ENCODE results near the gene MLIP.

The MLIP gene

GRCh38 chr6:54098450-54099044, 12.7 kb upstream of the MLIP start:
- no peak for DNase-seq

DNA sequence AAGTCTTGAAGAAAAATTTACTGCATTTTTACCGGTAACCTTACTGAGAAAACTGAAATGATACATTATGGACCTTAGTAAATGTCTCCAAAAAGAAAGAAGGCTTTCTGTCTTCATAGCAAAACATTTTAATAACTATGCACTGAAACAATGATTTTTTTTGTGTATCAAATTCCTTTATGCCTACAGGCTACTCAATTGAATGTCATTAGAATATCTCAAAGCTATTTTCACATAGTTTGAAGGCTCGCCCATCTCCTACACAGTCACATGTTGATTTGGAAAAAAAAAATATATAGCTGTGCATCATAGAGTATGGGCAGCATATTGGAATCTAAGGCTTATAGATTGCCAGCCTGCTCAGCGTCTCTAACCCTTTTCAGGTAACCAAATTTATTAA, 12.0 kb upstream of the MLIP start:
- DNase-seq = no peak

DNA sequence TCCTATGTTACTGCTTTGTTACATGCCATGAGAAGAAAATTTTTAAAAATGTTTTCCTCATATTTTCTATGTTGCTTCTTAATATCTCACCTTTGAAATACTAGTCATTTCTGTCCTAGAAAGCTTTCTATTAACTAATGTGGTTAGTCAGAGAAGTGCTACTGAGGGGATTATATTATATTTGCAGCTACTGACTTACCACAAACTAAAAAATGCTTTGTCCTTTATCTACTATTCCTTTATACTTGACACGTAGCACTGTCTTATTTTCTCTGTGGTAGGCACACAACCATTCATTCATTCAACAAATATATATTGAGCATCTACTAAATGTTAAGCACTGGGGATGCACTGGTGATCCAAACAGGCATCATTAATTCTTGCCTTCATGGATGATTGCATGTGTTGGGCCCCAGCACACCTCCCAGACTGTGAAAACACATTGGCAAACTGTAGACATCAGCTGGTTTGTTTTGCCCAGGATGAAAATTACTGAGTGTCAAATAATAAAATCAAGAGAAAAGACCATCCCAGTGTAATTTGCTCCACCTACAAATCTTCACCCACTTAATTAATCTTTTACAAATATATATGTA, 10.7 kb upstream of the MLIP start:
- DNase-seq = no peak

DNA sequence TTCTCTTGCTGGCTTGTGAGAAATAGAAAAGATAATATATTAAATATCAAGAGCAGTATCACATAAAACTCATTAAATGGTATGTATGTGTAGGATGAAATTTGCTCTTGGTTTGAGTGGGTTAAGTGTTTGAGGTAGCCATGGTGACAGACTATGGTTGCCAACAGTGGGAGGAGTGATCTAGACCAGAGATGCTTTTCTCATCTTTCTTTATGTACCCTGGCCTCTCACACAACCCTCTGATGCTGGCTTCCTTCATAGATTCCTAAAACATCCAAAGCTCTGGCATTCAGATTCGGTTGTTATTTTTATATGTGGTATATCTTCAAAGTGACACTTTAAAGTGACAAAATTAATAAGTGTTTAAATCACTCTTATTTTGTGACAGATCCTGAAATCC, 9.0 kb upstream of the MLIP start:
- no peak for DNase-seq

- no peak for DNase-seq
Measured at GRCh38 chr6:54103497-54103896, 7.7 kb upstream of the MLIP start.

DNA sequence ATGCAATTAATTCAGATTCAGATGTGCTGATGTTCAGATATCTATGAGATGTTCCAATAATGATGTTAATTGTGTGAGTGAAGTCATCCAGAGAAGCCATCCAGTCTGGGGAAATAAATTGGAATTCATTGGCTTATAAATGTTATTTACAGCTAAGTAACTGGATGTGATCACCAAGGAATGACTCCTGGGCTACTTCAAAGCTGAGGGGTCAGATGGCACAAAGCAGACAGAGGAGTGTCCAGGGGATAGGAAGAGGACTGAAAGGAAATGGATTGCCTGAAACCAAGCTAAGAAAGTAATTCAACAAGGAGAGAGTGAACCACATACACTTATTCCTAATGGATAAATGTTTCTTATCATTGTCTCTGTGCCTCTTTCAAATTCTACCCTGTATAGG, 4.5 kb upstream of the MLIP start:
- no peak for DNase-seq

GRCh38 chr6:54107470-54108090, 3.7 kb upstream of the MLIP start:
- DNase-seq = no peak

- DNase-seq = no peak
Measured at GRCh38 chr6:54108271-54108670, 3.0 kb upstream of the MLIP start.

DNA sequence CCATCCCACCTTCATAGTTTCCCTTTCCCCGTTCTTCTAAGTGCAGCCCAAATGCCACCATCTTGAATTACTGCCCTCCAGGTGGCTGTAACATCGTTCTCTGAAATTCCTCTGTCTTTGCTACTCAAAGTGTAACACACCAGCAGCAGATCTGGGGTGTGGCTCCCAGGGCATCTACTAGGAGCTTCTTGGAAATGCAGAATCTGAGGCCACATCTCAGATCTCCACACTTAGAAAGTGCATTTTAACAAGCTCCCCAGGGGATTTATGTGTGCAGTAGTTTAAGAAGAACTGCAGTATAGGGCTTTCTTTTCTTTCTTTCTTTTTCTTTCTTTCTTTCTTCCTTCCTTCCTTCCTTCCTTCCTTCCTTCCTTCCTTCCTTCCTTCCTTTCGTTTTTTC, 1.7 kb upstream of the MLIP start:
- DNase-seq = no peak

GRCh38 chr6:54112151-54112650, 958 bp downstream of the MLIP start:
- no peak for DNase-seq

DNA sequence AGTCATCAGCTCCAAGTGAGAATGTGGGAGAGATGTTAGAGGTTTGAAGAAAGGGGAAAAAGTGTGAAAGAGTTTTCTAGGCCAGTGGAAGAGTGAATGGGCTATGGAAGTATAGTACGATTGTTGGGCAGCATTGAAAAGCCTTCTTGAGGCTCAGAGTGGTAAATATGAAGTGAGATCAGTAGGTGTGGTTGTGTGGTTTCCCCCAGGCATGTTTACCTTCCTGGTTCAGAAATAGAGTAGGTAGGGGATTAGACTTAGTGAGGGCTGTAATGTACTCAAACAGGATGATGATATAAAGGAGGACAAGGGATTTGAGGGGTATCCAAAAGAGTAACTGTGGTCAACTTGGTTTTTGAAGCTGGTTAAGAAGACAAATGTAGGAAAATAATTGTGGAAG, 3.7 kb downstream of the MLIP start:
- no peak for DNase-seq

- DNase-seq = no peak
Measured at GRCh38 chr6:54115966-54116365, 4.7 kb downstream of the MLIP start.

DNA sequence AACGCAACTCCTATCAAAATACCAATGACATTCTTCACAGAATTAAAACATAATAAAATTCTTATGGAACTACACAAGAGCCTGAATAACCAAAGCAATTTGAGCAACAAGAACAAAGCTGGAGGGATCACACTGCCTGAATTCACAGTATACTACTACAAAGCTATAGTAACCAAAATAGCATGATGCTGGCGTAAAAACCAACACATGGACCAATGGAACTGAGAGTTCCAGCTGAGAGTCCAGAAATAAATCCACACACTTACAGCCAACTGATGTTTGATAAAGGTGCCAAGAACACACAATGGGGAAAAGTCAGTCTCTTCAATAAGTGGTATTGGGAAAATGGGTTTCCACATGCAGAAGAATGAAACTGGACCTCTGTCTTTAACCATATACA, 6.9 kb downstream of the MLIP start:
- no peak for DNase-seq

GRCh38 chr6:54125493-54125892, 14.2 kb downstream of the MLIP start:
- no peak for DNase-seq

DNA sequence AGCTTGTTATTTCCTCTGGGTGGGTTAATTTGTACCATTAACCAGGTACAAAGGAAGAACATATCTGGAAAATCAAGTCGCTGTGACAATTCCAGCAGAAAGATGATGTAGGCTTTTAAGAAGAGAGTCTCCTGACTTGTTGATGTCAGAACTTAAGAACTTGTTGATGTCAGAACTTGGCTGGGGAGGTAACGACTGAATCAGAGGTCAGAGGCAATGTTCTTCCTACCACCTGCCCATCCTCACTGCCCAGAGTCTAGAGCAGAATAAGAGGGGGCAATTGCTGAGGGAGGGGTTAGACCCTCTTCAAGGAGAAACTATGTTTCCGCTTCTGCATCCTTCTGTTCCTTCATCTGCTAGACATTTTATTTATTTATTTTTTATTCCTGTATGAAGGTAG, 18.9 kb downstream of the MLIP start:
- DNase-seq = no peak

GRCh38 chr6:54132587-54132986, 21.3 kb downstream of the MLIP start:
- DNase-seq = no peak

DNA sequence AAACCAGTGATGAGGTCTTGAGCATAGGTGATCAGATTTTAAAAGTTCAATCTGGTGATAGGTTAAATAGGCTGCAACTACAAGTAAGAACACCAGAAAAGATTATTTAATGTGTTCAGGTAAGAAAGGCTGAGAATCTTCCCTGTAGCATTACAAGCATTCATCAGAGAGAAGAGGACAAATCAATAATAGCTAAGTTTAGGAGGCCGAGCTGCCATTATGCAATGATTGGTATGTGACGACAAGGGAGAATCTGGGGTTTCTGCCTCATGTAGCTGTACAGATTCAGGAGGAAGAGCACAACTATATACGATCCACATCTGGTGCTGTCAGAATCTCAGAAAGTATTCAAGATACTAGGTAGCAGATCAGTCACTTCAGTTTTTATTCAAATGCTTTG, 21.9 kb downstream of the MLIP start:
- no peak for DNase-seq

DNA sequence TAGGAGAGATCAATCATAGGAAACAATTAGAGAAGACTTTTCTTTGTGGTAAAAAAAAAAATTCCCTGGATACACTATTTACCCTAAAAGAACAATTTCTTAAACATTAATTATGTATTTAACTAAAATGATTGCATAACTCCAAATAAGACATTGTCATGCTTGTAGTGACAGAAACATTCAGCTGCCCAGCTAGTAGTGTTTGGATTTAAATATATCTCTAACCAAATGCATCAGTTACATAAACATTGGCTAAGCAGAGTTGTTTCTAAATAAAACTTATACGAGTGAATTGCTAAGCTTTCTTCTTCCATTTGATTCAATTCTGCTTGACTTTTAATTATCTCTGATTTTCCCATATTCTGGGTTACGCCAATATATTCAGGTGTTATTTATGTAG, 23.7 kb downstream of the MLIP start:
- no peak for DNase-seq

GRCh38 chr6:54135665-54136369, 24.6 kb downstream of the MLIP start:
- no peak for DNase-seq

DNA sequence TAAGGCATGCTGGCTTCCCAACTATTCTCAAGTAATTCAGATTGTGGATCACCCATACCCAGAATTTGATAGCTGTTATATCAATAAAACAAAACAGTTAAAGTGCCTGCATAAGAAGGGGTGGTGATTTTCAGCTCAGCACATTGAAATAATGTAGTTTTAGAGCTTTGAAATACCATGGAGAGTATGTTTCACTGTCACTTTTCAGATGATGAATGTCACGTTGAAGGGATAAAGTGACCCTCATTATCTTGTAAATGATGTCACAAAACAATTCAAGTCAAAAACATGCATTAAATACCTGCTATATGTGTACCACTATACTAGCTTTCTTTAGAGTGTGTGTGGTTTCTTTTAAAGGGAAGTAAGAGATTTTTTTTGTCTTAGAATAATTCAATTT, 27.6 kb downstream of the MLIP start:
- no peak for DNase-seq

GRCh38 chr6:54140811-54141210, 29.6 kb downstream of the MLIP start:
- DNase-seq = no peak

- DNase-seq = no peak
Measured at GRCh38 chr6:54142889-54143519, 31.8 kb downstream of the MLIP start.

GRCh38 chr6:54151861-54152260, 40.6 kb downstream of the MLIP start:
- DNase-seq = no peak

All from stimulated activated CD4-positive, alpha-beta T cell treated with anti-CD3 and anti-CD28 coated beads, Interleukin-4, amount 100 ng/mL, for 1 hour (primary cell).